ENCODE results near the gene KSR2.
A peak's percentile ranks its signal among the peaks of the same experiment; 100 is the strongest.

KSR2 gene

DNA sequence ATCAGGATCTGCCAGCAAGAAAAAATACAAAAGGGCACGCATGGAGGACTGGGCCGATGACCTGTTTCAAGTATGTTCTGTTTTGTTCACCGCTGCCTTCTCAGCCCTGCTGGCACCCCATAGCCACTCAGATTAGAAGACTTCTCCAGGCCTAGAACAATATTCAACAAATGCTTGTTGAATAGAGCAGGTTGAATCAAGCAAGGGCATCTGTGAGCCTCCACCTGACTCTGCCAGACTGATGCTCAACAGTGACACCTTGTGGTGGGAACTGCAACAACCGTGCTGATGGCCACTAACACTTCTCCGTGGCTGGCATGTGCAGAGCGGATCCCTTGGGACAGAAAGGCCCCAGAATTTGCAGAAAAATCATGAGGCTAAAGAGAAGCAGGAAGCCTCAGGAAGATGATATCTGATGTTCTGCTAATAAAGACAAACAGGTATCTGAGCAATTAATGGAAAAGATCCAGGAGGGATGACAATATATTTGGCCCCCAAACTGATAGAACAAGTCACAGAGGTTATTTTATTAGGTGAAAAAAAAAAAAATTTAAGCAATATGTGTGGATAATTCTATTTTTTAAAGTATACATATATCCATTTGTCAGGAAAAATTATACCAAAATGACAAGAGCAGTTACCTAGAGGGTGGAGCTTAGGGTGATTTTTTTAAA lies 114.3 kb downstream of the KSR2 start:
- peak; percentile 9 for DNase-seq

DNA sequence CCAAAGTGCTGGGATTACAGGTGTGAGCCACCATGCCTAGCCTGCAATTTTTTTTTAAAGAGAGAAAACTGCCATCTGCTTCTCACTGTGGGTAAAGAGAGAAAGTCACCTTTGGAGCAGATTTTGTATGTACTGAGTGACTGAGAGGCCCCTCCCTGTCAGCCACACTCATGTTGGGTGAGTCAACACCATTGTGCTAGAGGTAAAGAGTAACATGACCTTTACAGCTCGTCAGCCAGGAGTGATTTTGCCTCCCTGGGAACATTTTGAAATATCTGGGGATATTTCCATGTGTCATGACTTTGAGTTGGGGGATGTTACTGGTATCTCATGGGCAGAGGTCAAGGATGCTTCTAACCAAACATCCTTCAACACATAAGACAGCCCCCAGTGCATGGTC lies 115.2 kb downstream of the KSR2 start:
- DNase-seq, result no peak

GRCh38 chr12:117850048-117850447 lies 118.7 kb downstream of the KSR2 start:
- no peak for DNase-seq

DNA sequence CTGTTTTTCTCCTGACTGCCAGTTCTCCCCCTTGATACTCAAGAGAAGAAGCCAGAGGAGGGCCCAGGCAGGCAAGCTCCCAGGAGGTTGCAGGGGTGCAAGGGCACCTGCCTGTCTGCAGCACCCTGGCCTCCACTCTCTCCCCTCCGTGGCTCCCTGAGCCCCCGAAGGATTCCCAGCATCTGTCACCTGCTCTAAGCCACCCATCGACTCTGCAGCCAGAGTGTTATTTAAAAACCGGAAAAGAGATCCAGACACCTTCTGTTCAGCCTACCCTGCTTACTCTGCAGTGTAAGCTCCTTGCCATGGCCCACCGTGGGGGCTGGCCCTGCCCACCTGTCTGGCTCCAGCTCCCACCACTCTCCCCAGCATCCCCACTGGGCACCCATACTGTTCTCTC lies 121.4 kb downstream of the KSR2 start:
- no peak for DNase-seq

DNA sequence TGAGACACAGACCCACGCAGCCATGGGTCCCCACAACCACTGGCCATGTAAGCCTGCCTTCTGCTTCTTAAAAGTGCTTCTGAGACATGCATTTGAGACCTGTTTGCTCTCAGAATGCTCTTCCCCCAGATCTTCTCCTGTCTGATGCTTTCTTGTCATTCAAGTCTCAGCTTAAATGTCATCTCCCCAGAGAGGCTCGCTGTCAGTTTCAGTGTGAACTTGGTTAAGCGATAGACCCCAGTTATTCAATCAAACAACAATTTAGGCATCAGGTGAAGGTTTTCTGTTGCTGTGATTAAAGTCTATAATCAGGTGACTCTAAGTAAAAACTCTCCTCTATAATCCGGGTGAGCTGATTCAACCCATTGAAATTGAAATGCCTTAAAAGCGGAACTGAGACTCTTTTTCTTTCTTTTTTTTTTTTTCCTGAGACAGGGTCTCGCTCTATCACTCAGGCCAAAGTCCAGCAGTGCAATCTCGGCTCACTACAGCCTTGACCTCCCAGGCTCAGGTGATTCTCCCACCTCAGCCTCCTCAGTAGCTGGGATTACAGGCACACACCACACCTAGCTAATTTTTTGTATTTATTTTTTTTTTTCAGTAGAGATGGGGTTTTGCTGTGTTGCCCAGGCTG lies 123.4 kb downstream of the KSR2 start:
- no peak for DNase-seq

- DNase-seq, result no peak
These were observed 124.5 kb downstream of the KSR2 start for GRCh38 chr12:117844114-117844830.

- DNase-seq, result no peak
These were observed 126.2 kb downstream of the KSR2 start for GRCh38 chr12:117842630-117843029.

GRCh38 chr12:117842220-117842619 lies 126.6 kb downstream of the KSR2 start:
- no peak for DNase-seq

DNA sequence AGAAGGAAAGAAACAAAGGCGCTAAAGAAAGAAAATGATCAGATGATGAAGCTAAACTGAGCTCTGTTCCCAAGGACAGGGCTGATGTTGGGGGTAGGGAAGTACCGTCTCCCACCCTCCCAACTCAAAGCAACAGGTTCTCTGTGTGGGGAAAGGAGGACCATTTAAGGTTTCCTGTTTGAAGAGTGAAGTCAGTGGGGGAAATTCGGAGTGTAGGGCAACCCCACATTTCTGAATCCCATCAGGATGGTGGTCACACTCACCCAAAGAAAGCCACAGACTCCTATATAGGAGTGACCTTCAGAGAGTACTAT lies 131.1 kb downstream of the KSR2 start:
- DNase-seq, result no peak

DNA sequence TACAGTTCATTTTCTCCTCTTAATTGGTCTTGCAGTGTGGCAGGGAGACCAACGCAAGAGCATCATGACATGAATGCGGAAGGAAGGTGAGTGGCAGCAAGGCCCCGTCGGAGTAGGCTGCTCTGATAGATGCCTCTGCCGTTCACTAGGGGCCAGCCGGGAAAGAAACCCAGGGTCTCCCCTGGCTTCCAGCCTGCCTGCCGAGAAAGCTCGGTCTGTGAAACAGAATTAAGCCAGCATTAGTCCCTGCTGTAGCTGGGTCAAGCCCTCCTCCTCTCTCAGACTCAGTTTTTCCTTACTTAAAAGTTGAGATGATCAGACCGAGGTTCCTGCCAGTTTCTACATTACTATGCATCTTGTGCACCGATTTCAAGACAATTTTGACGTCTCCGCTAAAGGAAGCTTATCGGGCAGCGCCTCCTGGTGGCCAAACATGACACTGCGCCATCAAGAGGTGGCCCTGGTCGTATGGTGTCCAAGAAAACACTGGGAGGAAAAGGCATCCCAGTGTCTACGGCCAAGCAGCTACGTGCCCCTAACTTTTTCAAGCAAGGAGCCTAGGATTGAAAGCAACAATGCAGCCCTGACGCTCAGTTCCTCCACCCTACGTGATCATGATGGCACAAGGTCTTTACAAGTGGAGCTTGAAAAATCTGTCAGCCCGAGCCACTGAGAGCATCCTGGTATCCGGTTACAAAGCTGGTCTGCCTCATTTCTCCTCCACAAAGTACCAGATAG lies 131.6 kb downstream of the KSR2 start:
- DNase-seq, result peak; percentile 46

DNA sequence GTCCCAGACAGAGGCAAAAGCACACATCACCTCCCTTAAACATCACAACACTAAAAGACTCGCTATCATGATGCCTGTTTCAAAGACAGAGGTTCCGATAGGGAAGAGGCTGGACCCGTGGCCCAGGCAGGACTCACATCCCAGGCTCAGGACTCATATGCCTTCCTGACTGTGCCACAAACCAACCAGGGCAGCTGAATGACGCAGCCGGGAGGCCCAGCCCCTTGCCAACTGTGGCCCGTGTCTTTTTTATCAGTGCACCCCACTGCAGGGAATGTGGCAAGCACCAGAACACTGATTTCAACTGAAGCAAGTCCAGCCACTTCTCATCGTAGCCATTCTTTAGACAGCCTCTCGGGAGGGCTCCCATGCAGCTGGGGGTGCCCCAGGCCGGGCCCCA lies 132.3 kb downstream of the KSR2 start:
- DNase-seq, result no peak

GRCh38 chr12:117835156-117835555 lies 133.6 kb downstream of the KSR2 start:
- DNase-seq, result no peak

- no peak for DNase-seq
These were observed 136.0 kb downstream of the KSR2 start for GRCh38 chr12:117832459-117833457.

- no peak for DNase-seq
These were observed 138.3 kb downstream of the KSR2 start for GRCh38 chr12:117830471-117830870.

- DNase-seq, result no peak
These were observed 139.7 kb downstream of the KSR2 start for GRCh38 chr12:117829108-117829507.

DNA sequence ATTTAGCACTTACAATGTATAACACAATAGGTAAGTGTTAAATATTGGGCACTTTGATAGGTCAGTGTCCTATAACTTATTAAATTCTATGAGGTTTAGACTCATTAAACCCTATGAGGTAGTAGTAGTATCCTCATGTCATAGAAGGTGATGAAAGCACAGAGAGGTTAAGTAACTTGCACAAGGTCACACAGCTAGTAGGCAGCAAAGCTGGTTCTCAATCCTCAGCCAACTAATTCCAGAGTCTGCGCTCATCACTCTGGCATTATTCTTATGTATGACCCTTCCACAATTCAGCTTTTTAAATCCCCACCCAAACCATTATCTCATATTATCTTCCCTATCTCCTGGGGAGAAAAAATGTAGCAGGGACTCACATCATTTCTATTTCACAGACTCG lies 141.1 kb downstream of the KSR2 start:
- DNase-seq, result no peak

DNA sequence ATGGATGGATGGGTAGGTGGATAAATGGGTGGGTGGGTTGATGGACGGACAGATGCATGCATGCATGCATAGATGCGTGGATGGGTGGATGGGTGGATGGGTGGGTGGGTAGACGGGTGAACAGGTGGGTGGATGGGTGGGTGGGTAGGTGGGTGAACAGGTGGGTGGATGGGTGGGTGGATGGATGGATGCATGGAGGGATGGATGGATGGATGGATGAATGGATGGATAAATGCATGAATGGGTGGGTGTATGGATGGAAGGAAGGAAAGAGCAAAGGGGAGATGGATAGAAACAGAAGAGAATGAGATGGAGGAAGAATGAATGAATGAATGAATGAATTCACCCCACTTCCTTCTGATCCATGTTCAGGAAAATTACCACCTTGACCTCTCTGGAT lies 143.0 kb downstream of the KSR2 start:
- no peak for DNase-seq

DNA sequence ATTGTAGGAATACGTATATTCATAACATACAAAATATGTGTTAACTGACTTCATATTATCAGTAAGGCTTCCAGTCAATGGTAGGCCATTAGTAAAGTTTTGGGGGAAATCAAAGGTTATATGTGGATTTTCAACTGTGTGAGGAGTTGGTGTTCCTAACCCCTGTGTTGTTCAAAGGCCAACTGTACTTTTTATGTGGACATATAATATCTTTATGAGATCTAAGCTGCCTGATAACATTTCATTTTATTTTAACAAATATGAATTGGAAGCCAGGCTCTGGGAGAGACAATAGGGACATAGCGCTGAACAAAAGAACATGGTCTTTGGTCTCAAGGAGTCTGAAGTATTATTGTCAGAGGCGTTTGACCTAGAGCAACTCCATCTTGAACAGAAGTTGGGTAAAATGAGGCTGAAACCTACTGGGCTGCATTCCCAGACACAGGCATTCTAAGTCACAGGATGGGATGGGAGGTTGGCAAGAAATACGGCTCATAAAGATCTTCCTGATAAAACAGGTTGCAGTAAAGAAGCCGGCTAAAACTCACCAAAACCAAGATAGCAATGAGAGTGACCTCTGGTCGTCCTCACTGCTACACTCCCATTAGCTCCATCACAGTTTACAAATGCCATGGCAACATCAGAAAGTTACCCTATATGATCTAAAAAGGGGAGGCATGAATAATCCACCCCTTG lies 147.2 kb downstream of the KSR2 start:
- no peak for DNase-seq

- no peak for DNase-seq
These were observed 148.4 kb downstream of the KSR2 start for GRCh38 chr12:117820216-117820907.

- no peak for DNase-seq
These were observed 149.6 kb downstream of the KSR2 start for GRCh38 chr12:117819160-117819559.

DNA sequence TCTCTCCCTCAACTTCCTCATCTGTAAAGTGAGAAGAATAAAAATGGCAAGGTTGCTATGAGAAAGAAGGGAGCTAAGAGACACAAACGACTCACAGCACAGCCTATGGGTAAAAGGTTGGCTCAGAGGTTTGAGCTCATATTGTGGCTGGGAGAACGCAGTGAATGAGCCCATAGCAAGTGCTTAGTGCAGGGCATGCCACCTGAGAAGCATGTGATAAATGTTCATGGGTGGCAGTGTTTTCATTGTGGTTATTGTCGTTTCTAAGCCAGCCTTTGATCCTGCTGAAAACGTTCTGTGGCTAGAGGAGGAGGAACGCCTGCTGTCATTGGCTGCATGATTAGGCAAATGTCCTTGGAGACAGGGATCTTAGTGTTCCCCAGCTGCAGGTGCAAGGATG lies 150.4 kb downstream of the KSR2 start:
- no peak for DNase-seq

Measured in DMS153 (cell line).